H1 (cell line): ENCODE data around the gene CLN6. TPM values are rescaled to one million over a fixed set of nuclear protein-coding genes. Genes with fewer than 3 reads are reported as not detected.

Source experiments
- EZH2 ChIP-seq: fragments of 200-600 bp; sonication (generic); IDR thresholded peaks from 2 replicates; pipeline ENCODE4 v1.7.1; 2012; ENCODE audit warnings: low read depth, mild to moderate bottlenecking, moderate library complexity, low read length, inconsistent platforms; ENCODE audit not compliant: severe bottlenecking
- polyA plus RNA-seq, 7 experiments: library from polyadenylated mRNA; depleted of rRNA in 3 of 7; stranded (reverse) in 5 of 7; unstranded in 2 of 7; fragments of >200 nt in 5 of 7; fragments of 200-250 nt in 2 of 7; gene quantifications; 1 replicate in 5 of 7; 2 replicates in 1 of 7; 4 replicates in 1 of 7; pipeline versions ENCODE4 v1.2.1 to v1.2.3, GENCODE V29; 2011 to 2013; ENCODE audit warnings: missing spikeins in 2 of 7, mixed read lengths in 2 of 7
- total RNA-seq: library from RNA; stranded (reverse); fragmentation: NEBNext Ultra II Directional; extraction: Animal tissue kit (Norgen Biotek cat#: 25700); gene quantifications from 2 replicates; pipeline ENCODE4 v1.2.1, GENCODE V29; 2021

Gene CLN6
- total and polyA plus RNA-seq, 2 of the 8 experiments (the other 6 are each of a cell fraction or from before 2014, with no cell fraction given), result 60.0 to 137 TPM

GRCh38 chr15:68214838-68215254 is 14.7 kb downstream of the CLN6 start (continued):
- no peak for TF ChIP-seq EZH2
